ENCODE data around the gene NFS1.
"Not testable (repeated sequence)": the region's sequence is repeated elsewhere in the genome, so short reads cannot be mapped to it uniquely, and the experiment has no call there.

NFS1 gene

GRCh38 chr20:35723652-35724320 lies 24.6 kb upstream of the NFS1 start:
- not testable (repeated sequence) for H3K27ac ChIP-seq (ENCODE audit: low read depth, low read length); H3K27me3 ChIP-seq (ENCODE audit: control insufficient read depth, insufficient read depth, low read length); H3K4me1 ChIP-seq (ENCODE audit: control insufficient read depth, insufficient read depth, low read length); H3K4me3 ChIP-seq (ENCODE audit: low read length); H3K9ac ChIP-seq (ENCODE audit: low read length)
- peaks cover 61% of the 10 kb centered on the region for H3K36me3 ChIP-seq (ENCODE audit: control insufficient read depth, insufficient read depth, low read length)

DNA sequence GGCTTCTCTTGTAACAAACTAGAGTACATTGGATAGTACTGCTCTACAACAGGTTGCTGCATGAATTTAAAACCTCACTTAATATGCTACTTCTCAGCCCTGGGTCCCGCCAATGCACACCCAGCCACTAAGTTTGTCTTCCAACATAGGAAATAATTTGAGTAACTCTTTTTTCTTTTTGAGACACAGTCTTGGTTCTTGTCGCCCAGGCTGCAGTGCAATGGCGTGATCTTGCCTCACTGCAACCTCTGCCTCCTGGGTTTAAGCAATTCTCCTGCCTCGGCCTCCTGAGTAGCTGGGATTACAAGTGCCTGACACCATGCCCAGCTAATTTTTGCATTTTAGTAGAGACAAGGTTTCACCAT lies 24.1 kb upstream of the NFS1 start:
- H3K36me3 ChIP-seq (ENCODE audit: control insufficient read depth, insufficient read depth, low read length), result peaks cover 61% of the 10 kb centered on the region
- not testable (repeated sequence) for H3K27me3 ChIP-seq (ENCODE audit: control insufficient read depth, insufficient read depth, low read length); H3K9ac ChIP-seq (ENCODE audit: low read length); H3K4me1 ChIP-seq (ENCODE audit: control insufficient read depth, insufficient read depth, low read length); H3K4me3 ChIP-seq (ENCODE audit: low read length); H3K27ac ChIP-seq (ENCODE audit: low read depth, low read length)

DNA sequence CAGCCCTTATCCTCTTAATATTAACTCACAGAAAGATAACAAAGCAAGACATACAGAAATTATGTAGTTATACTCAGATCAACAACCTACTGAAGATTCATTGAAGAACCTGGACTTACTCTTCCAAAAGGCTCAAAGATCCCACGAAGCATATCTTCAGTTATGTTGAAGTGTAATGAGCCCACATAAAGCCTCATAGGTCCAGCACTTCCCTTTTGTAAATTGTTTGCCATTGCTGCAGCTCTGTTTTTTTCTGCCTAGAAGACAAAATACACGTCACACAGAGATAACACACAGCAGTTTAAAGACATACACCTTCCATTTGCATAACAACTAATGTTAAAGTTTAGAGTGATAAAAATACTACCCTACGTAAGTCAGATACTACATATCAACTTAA lies 22.5 kb upstream of the NFS1 start:
- Histone ChIP-seq H3K4me1 (ENCODE audit: control insufficient read depth, insufficient read depth, low read length) (no peaks in the 10 kb centered on the region), H3K27ac (ENCODE audit: low read depth, low read length) (no peak overlapping the region)

GRCh38 chr20:35721219-35721618 lies 22.1 kb upstream of the NFS1 start:
- H3K4me3 ChIP-seq (ENCODE audit: low read length), result no peak overlapping the region
- H3K27ac ChIP-seq (ENCODE audit: low read depth, low read length), result no peak overlapping the region
- H3K36me3 ChIP-seq (ENCODE audit: control insufficient read depth, insufficient read depth, low read length), result peaks cover 66% of the 10 kb centered on the region
- H3K27me3 ChIP-seq (ENCODE audit: control insufficient read depth, insufficient read depth, low read length), result no peaks in the 10 kb centered on the region
- no peak overlapping the region for H3K9ac ChIP-seq (ENCODE audit: low read length)
- no peaks in the 10 kb centered on the region for H3K4me1 ChIP-seq (ENCODE audit: control insufficient read depth, insufficient read depth, low read length)

More for the DNA sequence above, 22.5 kb upstream of the NFS1 start:
- H3K9ac ChIP-seq (ENCODE audit: low read length), result no peak overlapping the region
- H3K4me3 ChIP-seq (ENCODE audit: low read length), result no peak overlapping the region
- H3K27me3 ChIP-seq (ENCODE audit: control insufficient read depth, insufficient read depth, low read length), result no peaks in the 10 kb centered on the region
- peaks cover 63% of the 10 kb centered on the region for H3K36me3 ChIP-seq (ENCODE audit: control insufficient read depth, insufficient read depth, low read length)

- Histone ChIP-seq H3K27ac (ENCODE audit: low read depth, low read length) (no peak overlapping the region), H3K4me3 (ENCODE audit: low read length) (no peak overlapping the region), H3K9ac (ENCODE audit: low read length) (no peak overlapping the region), H3K36me3 (ENCODE audit: control insufficient read depth, insufficient read depth, low read length) (peaks cover 63% of the 10 kb centered on the region), H3K27me3 (ENCODE audit: control insufficient read depth, insufficient read depth, low read length) (no peaks in the 10 kb centered on the region), H3K4me1 (ENCODE audit: control insufficient read depth, insufficient read depth, low read length) (no peaks in the 10 kb centered on the region)
These were observed 21.3 kb upstream of the NFS1 start for GRCh38 chr20:35720165-35721123.

DNA sequence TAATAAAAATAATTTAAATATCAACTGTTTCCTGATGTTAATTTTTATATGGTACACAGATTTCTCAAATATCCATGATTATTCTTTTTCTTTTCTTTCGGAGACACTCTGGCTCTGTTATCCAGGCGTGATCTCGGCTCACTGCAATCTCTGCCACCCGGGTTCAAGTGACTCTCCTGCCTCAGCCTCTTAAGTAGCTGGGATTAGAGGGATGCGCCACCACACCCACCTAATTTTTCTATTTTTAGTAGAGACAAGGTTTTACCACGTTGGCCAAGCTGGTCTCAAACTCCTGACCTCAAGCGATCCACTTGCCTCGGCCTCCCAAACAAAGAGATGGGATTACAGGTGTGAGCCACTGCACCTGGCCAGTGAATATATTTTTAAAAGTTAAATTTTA lies 20.6 kb upstream of the NFS1 start:
- Histone ChIP-seq H3K36me3 (ENCODE audit: control insufficient read depth, insufficient read depth, low read length) (peaks cover 64% of the 10 kb centered on the region), H3K9ac (ENCODE audit: low read length) (no peak overlapping the region), H3K4me3 (ENCODE audit: low read length) (no peak overlapping the region), H3K4me1 (ENCODE audit: control insufficient read depth, insufficient read depth, low read length) (no peaks in the 10 kb centered on the region), H3K27ac (ENCODE audit: low read depth, low read length) (no peak overlapping the region), H3K27me3 (ENCODE audit: control insufficient read depth, insufficient read depth, low read length) (no peaks in the 10 kb centered on the region)

- Histone ChIP-seq H3K27me3 (ENCODE audit: control insufficient read depth, insufficient read depth, low read length) (no peaks in the 10 kb centered on the region), H3K27ac (ENCODE audit: low read depth, low read length) (no peak overlapping the region), H3K36me3 (ENCODE audit: control insufficient read depth, insufficient read depth, low read length) (peaks cover 62% of the 10 kb centered on the region), H3K4me3 (ENCODE audit: low read length) (no peak overlapping the region), H3K9ac (ENCODE audit: low read length) (no peak overlapping the region), H3K4me1 (ENCODE audit: control insufficient read depth, insufficient read depth, low read length) (no peaks in the 10 kb centered on the region)
These were observed 20.0 kb upstream of the NFS1 start for GRCh38 chr20:35718972-35719635.

DNA sequence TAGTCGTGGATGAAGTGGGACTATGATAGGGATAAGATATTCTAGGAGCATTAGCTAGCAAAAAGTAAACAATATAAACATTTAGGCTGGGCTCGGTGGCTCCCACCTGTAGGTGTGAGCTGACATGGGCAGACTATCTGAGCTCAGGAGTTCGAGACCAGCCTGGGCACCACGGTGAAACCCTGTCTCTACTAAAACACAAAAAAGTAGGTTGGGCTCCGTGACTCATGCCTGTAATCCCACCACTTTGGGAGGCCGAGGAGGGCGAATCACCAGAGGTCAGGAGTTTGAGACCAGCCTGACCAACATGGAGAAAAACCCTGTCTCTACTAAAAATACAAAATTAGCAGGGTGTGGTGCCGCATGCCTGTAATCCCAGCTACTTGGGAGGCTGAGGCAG lies 19.2 kb upstream of the NFS1 start:
- H3K36me3 ChIP-seq (ENCODE audit: control insufficient read depth, insufficient read depth, low read length), result peaks cover 56% of the 10 kb centered on the region
- not testable (repeated sequence) for H3K27me3 ChIP-seq (ENCODE audit: control insufficient read depth, insufficient read depth, low read length); H3K27ac ChIP-seq (ENCODE audit: low read depth, low read length); H3K4me3 ChIP-seq (ENCODE audit: low read length); H3K4me1 ChIP-seq (ENCODE audit: control insufficient read depth, insufficient read depth, low read length); H3K9ac ChIP-seq (ENCODE audit: low read length)

DNA sequence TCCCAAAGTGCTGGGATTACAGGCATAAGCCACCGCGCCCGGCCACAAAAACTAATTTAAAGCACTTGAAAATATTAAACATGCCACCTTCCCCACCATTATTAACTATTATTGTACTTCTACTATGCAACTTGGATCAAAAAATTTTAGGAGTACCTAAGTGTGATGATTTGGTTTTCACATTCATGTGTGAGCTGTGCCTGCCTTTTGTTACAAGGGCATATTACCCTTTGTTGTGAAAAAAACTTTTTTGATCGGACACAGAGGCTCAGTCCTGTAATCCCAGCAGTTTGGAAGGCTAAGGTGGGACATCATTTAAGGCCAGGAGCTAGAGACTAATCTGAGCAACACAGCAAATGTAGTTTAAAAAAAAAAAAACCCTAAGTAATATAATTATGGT lies 17.2 kb upstream of the NFS1 start:
- no peak overlapping the region for H3K27ac ChIP-seq (ENCODE audit: low read depth, low read length)
- no peaks in the 10 kb centered on the region for H3K4me1 ChIP-seq (ENCODE audit: control insufficient read depth, insufficient read depth, low read length)
- H3K27me3 ChIP-seq (ENCODE audit: control insufficient read depth, insufficient read depth, low read length), result no peaks in the 10 kb centered on the region
- H3K36me3 ChIP-seq (ENCODE audit: control insufficient read depth, insufficient read depth, low read length), result peaks cover 59% of the 10 kb centered on the region
- H3K9ac ChIP-seq (ENCODE audit: low read length), result no peak overlapping the region
- H3K4me3 ChIP-seq (ENCODE audit: low read length), result no peak overlapping the region

- no peak overlapping the region for H3K9ac ChIP-seq (ENCODE audit: low read length)
- no peak overlapping the region for H3K27ac ChIP-seq (ENCODE audit: low read depth, low read length)
- no peaks in the 10 kb centered on the region for H3K27me3 ChIP-seq (ENCODE audit: control insufficient read depth, insufficient read depth, low read length)
- no peaks in the 10 kb centered on the region for H3K4me1 ChIP-seq (ENCODE audit: control insufficient read depth, insufficient read depth, low read length)
- no peak overlapping the region for H3K4me3 ChIP-seq (ENCODE audit: low read length)
- H3K36me3 ChIP-seq (ENCODE audit: control insufficient read depth, insufficient read depth, low read length), result peaks cover 58% of the 10 kb centered on the region
These were observed 16.5 kb upstream of the NFS1 start for GRCh38 chr20:35715652-35716051.

GRCh38 chr20:35714127-35714526 lies 15.0 kb upstream of the NFS1 start:
- no peaks in the 10 kb centered on the region for H3K27me3 ChIP-seq (ENCODE audit: control insufficient read depth, insufficient read depth, low read length)
- no peak overlapping the region for H3K9ac ChIP-seq (ENCODE audit: low read length)
- no peak overlapping the region for H3K4me3 ChIP-seq (ENCODE audit: low read length)
- H3K36me3 ChIP-seq (ENCODE audit: control insufficient read depth, insufficient read depth, low read length), result peaks cover 54% of the 10 kb centered on the region
- no peaks in the 10 kb centered on the region for H3K4me1 ChIP-seq (ENCODE audit: control insufficient read depth, insufficient read depth, low read length)
- H3K27ac ChIP-seq (ENCODE audit: low read depth, low read length), result no peak overlapping the region

DNA sequence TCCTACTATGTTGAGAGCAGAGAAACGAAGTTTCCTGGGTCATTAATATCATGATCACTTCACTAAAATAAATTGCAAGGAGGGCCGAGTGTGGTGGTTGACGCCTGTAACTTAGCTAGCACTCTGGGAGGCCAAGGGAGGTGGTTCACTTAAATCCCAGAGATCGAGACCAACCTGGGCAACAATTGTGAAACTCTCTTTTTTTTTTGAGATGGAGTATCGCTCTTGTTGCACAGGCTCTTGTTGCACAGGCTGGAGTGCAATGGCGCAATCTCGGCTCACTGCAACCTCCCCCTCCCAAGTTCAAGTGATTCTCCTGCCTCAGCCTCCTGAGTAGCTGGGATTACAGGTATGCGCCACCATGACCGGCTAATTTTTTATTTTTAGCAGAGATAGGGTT lies 14.0 kb upstream of the NFS1 start:
- H3K36me3 ChIP-seq (ENCODE audit: control insufficient read depth, insufficient read depth, low read length), result peaks cover 46% of the 10 kb centered on the region
- H3K27ac ChIP-seq (ENCODE audit: low read depth, low read length); H3K27me3 ChIP-seq (ENCODE audit: control insufficient read depth, insufficient read depth, low read length); H3K4me3 ChIP-seq (ENCODE audit: low read length); H3K4me1 ChIP-seq (ENCODE audit: control insufficient read depth, insufficient read depth, low read length); H3K9ac ChIP-seq (ENCODE audit: low read length): not testable (repeated sequence)

Measured in rectal smooth muscle tissue (tissue), 1 donor.